ENCODE data around the gene MAN1B1.
"Not testable (repeated sequence)": the region's sequence is repeated elsewhere in the genome, so short reads cannot be mapped to it uniquely, and the experiment has no call there.

GRCh38 chr9:137123952-137124462 is 37.2 kb downstream of the MAN1B1 start:
- TF ChIP-seq, protein P1, sequence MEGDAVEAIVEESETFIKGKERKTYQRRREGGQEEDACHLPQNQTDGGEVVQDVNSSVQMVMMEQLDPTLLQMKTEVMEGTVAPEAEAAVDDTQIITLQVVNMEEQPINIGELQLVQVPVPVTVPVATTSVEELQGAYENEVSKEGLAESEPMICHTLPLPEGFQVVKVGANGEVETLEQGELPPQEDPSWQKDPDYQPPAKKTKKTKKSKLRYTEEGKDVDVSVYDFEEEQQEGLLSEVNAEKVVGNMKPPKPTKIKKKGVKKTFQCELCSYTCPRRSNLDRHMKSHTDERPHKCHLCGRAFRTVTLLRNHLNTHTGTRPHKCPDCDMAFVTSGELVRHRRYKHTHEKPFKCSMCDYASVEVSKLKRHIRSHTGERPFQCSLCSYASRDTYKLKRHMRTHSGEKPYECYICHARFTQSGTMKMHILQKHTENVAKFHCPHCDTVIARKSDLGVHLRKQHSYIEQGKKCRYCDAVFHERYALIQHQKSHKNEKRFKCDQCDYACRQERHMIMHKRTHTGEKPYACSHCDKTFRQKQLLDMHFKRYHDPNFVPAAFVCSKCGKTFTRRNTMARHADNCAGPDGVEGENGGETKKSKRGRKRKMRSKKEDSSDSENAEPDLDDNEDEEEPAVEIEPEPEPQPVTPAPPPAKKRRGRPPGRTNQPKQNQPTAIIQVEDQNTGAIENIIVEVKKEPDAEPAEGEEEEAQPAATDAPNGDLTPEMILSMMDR (IDR thresholded peaks at IDR 0.05) = not testable (repeated sequence)
- not testable (repeated sequence) for TF ChIP-seq POLR2A, POLR2AphosphoS5, EP300 (IDR thresholded peaks at IDR 0.05)
